Mesothelial cell of epicardium (in vitro differentiated cells): ENCODE results near the gene SBF2. TPM values are rescaled to one million over a fixed set of nuclear protein-coding genes. Genes with fewer than 3 reads are reported as not detected.

ENCODE experiments used
- DNase-seq, 2 experiments: peaks; one replicate each; pipeline ENCODE4 v3.0.0; 2021; ENCODE audit warnings: low spot score in 2 of 2; ENCODE audit not compliant: unreplicated experiment in 2 of 2
- H3K27ac Mint-ChIP-seq: 2 replicates; pipeline ENCODE4 v1.8.0; 2021; ENCODE audit warnings: mixed read lengths
- H3K27me3 Mint-ChIP-seq: 2 replicates; pipeline ENCODE4 v1.8.0; 2021; ENCODE audit warnings: low read depth, mixed read lengths
- H3K36me3 Mint-ChIP-seq: 2 replicates; pipeline ENCODE4 v1.8.0; 2021; ENCODE audit warnings: mixed read lengths
- H3K4me1 Mint-ChIP-seq: 2 replicates; pipeline ENCODE4 v1.8.0; 2021; ENCODE audit warnings: mixed read lengths
- H3K4me3 Mint-ChIP-seq: 2 replicates; pipeline ENCODE4 v1.8.0; 2021; ENCODE audit warnings: mild to moderate bottlenecking, moderate library complexity, mixed read lengths
- H3K9me3 Mint-ChIP-seq: 2 replicates; pipeline ENCODE4 v1.8.0; 2021; ENCODE audit warnings: mixed read lengths
- total RNA-seq: library from RNA; stranded (reverse); gene quantifications from 3 replicates; pipeline ENCODE4 v1.2.1, GENCODE V29; 2021
- TF ChIP-seq, protein P1 (sequence below): fragments of 200-600 bp; sonication (generic); IDR thresholded peaks from one replicate; pipeline ENCODE4 v1.5.0; 2021; ENCODE audit warnings: antibody characterized with exemption; ENCODE audit not compliant: unreplicated experiment

SBF2 gene
- total RNA-seq, 1 donor from 2014 or later, result 58.4 TPM

DNA sequence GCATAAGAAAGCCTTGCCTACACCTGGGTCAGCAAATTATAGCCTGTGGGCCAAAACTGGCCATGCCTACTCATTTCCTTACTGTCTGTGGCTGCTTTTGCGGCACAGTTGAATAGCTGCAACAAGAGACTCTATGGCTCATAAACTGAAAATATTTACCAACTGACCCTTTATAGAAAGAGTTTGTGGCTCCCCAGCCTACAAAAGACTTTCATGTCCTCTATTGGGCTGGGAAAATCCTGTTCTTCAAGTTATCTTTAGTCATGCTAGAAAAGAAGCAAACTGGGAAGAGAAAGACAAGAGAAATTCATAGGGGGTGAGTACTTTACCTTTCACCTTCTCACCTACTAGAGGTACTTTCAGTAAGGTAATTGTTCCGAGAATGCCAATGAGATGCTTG, 455.1 kb downstream of the SBF2 start:
- H3K27me3 Mint-ChIP-seq, result no peaks in the 10 kb centered on the region
- H3K4me3 Mint-ChIP-seq, result no peak overlapping the region
- peak overlapping the region; percentile 59 for H3K27ac Mint-ChIP-seq

GRCh38 chr11:9838229-9838628, 455.8 kb downstream of the SBF2 start:
- Mint-ChIP-seq H3K4me1 (peaks cover 16% of the 10 kb centered on the region), H3K27me3 (no peaks in the 10 kb centered on the region), H3K4me3 (no peak overlapping the region), H3K9me3 (no peaks in the 10 kb centered on the region), H3K27ac (no peak overlapping the region), H3K36me3 (peaks cover 13% of the 10 kb centered on the region)
- TF ChIP-seq, protein P1, sequence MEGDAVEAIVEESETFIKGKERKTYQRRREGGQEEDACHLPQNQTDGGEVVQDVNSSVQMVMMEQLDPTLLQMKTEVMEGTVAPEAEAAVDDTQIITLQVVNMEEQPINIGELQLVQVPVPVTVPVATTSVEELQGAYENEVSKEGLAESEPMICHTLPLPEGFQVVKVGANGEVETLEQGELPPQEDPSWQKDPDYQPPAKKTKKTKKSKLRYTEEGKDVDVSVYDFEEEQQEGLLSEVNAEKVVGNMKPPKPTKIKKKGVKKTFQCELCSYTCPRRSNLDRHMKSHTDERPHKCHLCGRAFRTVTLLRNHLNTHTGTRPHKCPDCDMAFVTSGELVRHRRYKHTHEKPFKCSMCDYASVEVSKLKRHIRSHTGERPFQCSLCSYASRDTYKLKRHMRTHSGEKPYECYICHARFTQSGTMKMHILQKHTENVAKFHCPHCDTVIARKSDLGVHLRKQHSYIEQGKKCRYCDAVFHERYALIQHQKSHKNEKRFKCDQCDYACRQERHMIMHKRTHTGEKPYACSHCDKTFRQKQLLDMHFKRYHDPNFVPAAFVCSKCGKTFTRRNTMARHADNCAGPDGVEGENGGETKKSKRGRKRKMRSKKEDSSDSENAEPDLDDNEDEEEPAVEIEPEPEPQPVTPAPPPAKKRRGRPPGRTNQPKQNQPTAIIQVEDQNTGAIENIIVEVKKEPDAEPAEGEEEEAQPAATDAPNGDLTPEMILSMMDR, result no peak
- no peak for DNase-seq

More for the DNA sequence above, 455.1 kb downstream of the SBF2 start:
- Mint-ChIP-seq H3K36me3 (peaks cover 13% of the 10 kb centered on the region), H3K9me3 (no peaks in the 10 kb centered on the region), H3K4me1 (peaks cover 16% of the 10 kb centered on the region)
- no peak for DNase-seq
- TF ChIP-seq, protein P1, result no peak

DNA sequence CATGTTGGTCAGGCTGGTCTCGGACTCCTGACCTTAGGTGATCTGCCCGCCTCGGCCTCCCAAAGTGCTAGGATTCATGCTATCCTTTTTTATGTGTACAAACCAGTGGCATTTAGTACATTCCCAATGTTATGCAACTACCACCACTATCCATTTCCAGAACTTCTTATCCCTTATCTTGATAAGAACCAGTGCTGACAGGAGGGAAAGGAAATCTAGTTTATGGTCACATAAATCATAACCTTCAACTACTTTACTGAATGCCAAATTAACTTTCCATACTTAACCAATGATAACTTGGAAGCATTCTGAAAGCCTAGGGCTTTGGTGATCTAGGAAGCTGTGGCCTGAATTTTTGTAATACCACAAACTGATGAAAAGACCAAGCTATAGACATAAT, 459.7 kb downstream of the SBF2 start:
- no peaks in the 10 kb centered on the region for H3K9me3 Mint-ChIP-seq
- H3K27ac Mint-ChIP-seq, result no peak overlapping the region
- H3K36me3 Mint-ChIP-seq, result peaks cover 9% of the 10 kb centered on the region
- no peak overlapping the region for H3K4me3 Mint-ChIP-seq
- DNase-seq, result no peak
- H3K4me1 Mint-ChIP-seq, result peaks cover 15% of the 10 kb centered on the region
- TF ChIP-seq, protein P1, result no peak
- no peaks in the 10 kb centered on the region for H3K27me3 Mint-ChIP-seq

DNA sequence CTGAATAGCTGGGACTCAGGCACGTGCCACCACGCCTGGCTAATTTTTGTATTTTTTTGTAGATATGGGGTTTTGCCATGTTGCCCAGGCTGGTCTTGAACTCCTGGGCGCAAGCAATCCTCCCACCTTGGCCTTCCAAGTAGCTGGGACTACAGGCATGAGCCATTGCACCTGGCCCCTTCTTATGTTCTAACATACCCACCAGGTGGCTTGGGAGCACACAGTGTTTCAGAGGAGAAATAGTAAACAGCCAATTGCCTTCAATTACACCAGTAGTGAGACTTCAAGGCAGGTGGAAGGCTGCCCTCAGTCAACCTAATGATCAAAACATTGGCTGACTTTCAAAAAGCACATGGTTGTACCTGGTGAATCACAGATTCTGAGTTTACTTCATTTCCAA, 462.9 kb downstream of the SBF2 start:
- H3K4me1 Mint-ChIP-seq, result peaks cover 19% of the 10 kb centered on the region
- H3K36me3 Mint-ChIP-seq, result peaks cover 11% of the 10 kb centered on the region
- H3K27me3 Mint-ChIP-seq, result no peaks in the 10 kb centered on the region
- no peak overlapping the region for H3K4me3 Mint-ChIP-seq
- DNase-seq, result no peak
- TF ChIP-seq, protein P1, result no peak
- H3K9me3 Mint-ChIP-seq, result no peaks in the 10 kb centered on the region
- no peak overlapping the region for H3K27ac Mint-ChIP-seq

- no peak for DNase-seq
- Mint-ChIP-seq H3K27ac (no peak overlapping the region), H3K36me3 (peaks cover 14% of the 10 kb centered on the region), H3K4me1 (peaks cover 26% of the 10 kb centered on the region), H3K4me3 (no peak overlapping the region), H3K9me3 (no peaks in the 10 kb centered on the region), H3K27me3 (no peaks in the 10 kb centered on the region)
- TF ChIP-seq, protein P1, result no peak
Measured at GRCh38 chr11:9827708-9828107, 466.3 kb downstream of the SBF2 start.

- TF ChIP-seq, protein P1, result no peak
- Mint-ChIP-seq H3K4me1 (peaks cover 26% of the 10 kb centered on the region), H3K27ac (no peak overlapping the region), H3K4me3 (no peak overlapping the region), H3K9me3 (no peaks in the 10 kb centered on the region), H3K36me3 (peaks cover 11% of the 10 kb centered on the region), H3K27me3 (no peaks in the 10 kb centered on the region)
- DNase-seq, result no peak
Measured at GRCh38 chr11:9826390-9826789, 467.6 kb downstream of the SBF2 start.
